DMS153 treated with DMSO at 0.1 percent for 48 hours (cell line): ENCODE measurements around the gene EPHA6.
"Not testable (repeated sequence)": the region's sequence is repeated elsewhere in the genome, so short reads cannot be mapped to it uniquely, and the experiment has no call there.

ENCODE experiments used
- DNase-seq: peaks from one replicate; lab custom pipeline; 2025; ENCODE audit not compliant: unreplicated experiment; lab: John Stamatoyannopoulos, UW

EPHA6 gene

DNA sequence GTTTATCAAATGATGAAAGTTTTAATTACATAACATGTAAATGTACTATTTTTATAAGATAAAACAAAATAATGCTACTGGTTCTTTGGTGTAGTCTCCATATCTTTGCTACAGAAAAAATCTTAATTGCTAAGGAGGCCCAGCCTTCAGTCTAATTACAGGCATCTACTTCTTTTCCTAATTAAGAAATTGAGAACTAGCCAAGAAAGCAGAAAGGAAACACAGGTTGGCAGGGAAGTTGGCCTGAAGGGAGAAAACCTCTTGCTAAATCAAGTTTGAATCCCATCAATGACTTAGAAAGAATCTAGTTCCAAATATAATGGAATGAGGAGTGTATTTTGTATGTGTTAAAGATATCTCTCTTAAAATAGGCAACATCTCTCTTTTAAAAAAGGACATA, 737.8 kb downstream of the EPHA6 start:
- no peak for DNase-seq

DNA sequence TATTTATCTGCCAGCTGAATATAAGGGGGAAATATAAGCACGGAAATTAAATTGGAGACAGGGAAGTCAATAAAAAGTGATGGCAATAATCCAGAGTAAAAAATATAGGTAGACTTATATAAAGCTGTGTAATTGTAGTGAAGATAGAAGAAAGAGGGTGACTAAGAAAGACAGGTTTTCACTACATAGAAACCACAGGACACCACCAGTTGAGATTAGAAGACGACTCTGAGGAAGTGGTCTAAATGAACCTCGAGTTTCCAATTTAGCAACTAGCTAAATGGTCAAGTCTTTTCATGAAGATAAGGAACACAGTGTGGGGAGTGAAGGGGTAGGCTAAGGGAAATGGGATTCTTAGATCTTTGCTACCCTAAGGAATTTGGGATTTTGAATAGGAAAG, 761.3 kb downstream of the EPHA6 start:
- DNase-seq: no peak

DNA sequence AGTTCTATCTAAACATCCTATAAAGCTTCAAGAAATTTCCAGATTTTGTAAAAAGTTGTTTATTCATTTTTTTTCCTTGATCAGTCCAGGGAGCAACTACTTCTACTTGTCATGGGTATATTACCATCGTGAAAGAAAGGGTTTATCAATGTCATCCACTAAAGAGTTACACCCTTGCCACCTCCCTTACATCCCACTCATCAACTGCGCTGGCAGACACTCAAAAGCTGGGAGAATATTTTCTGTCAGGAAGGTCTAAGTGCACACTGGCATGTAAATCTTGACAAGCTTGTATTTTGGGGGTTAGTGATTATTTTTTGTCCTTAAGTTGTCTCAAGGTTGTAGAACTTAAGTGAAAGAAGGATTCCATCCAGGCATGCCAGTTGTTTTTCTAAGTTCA, 761.8 kb downstream of the EPHA6 start:
- DNase-seq: no peak

DNA sequence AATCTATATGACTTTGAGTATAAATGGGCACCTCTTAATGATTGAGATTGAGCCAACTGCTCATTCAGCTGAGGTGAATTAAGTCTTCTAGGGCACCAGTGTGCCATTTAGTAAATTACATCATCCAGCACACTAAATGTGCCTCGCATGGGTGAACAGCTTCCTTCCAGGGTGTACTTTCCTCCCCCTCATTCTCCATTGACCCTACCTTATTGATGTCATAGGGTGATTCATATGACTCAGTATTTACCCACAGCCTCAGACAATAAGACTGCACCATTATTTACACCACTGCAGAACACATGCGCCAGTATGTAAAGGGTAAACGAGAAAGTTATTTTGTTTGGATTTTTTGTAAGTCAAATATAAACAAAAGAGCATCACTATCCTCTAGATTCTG, 765.0 kb downstream of the EPHA6 start:
- peak; percentile 68 for DNase-seq

DNA sequence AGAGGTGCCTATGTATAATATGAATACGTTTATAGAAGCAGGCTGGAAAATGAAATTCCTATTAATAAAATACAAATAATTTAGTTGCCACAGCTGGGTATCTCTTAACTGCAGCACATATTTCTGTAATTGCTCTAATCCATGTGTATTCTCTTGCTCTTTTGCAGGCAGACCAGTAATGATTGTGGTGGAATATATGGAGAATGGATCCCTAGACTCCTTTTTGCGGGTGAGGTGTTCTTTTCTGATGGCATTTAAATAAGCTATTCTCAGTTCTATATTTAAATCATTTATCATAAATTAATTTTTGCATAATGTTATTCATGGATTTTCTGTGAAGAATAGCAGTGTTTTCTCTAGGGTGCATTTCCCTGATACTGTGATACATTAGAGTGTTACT, 796.2 kb downstream of the EPHA6 start:
- DNase-seq: no peak

DNA sequence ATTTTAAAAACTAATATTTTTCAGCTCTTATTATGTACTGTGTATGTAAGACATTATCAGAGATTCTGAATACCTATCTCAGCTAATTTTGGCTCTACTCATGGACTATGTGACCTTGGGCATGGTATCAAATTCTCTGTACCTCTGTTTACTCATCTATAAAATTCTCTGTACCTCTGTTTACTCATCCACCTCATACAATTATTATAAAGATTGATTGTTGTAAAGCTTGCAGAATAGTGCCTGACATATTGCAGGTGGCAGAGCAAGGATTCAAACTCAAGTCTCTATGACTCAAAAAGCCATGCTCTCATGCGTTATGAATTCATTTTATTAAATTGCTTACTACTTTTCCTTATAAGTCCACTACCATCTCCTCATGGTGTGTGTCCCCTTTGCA, 798.2 kb downstream of the EPHA6 start:
- peak; percentile 77 for DNase-seq

DNA sequence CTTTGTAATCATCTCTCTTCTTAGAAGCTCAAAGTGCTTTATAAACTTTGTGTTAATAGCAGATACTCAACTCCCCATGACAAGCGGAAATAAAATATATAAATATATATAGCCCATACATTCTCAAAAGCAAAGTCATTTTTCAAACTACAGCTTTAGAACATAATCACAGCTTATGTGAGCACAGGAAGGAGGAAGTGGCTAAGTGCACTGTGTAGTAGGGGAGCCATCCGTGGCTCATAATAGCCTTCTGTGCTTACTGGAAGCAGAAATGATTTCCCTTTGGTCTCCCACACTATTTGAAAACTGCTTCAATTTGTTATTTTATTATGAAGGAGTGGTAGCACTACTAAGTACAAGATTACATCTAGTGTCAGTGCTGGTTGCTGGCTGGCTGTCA, 798.7 kb downstream of the EPHA6 start:
- DNase-seq: peak; percentile 66

DNA sequence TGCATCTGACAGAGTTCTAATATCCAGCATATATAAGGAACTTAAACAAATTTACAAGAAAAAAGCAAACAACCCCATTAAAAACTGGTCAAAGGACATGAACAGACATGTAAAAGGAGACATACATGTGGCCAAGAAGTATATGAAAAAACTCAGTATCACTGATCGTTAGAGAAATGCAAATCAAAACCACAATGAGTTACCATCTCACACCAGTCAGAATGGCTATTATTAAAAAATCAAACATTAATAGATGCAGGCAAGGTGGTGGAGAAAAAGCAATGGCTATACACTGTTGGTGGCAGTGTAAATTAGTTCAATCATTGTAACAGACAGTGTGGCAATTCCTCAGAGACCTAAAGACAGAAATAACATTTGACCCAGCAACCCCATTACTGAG, 806.1 kb downstream of the EPHA6 start:
- DNase-seq: not testable (repeated sequence)

DNA sequence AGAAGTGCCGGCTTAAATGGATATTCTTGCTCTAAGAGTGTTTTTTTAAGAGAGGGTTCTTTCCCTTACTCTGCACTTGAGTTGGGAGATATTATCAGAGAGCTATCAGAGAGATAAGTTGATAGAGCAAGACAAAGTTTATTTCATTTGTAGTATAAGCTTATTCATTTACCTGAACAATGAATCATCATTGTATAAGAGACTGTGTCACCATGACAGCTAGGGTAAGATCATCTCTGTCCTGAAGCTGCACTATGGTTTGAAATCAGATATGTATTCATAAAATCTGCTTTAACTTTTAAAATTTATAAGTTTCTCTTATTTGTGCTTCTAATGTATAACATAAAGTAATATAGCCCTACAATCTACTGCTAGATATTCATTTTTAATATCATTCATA, 822.1 kb downstream of the EPHA6 start:
- DNase-seq: no peak

DNA sequence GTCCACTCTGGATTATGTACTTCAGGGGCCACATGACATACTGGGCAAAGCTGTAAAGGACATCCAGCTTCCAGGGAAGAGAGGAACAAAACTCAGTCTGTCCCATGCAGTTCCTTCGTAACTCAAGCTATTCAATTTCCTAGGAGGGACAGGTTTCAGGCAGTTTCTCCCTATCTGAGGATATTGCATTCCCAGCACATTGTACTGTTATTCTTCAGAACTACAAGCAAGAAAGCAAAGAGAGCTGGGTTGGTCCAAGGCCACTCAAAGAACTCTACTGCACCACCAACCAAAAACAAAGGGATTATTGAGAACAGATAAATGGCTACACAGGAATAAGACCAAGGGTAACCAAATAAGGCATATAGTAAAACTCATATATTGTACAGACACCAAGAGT, 832.5 kb downstream of the EPHA6 start:
- DNase-seq: no peak

DNA sequence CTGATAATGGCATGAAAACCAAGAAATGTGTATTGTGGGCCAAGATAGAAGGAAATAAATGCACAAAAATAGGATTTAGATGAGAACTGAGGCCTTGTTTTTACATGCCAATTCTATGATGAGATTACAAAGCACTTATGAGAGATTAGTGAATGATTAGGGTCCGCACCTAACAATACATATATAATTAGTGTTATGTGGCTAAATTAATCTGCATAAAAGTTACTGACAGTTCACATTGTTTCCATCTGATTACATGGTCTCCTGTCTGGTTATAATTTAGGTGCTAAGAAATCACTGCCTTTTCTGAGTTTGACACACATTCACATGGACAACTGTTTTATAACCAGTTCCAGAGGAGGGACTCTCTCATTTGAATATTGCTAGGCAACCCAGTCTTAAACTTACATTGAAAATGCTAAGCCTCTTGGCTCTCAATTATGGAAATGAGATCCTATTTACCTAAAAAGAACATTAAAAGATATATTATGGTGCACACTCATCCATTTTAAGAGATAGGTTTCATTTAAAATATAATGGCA, 833.1 kb downstream of the EPHA6 start:
- DNase-seq: no peak

DNA sequence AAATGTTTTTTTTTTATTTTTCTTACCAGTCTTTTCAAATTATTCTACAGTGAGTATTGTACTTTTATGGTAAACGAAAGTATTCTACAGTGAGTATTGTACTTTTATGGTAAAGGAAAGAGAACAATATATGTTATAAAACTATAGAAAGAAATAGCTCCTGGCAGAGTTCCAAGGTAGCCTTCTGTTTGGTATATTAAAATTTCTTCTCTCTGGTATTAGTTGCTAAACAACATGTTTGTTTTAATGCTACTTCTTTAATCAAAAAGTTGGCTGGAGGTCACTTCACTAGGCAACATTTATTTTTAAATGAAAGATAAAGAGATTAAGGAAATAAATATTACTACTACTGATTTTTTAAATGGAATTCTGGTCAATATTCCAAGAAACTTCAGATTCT, 841.6 kb downstream of the EPHA6 start:
- no peak for DNase-seq

DNA sequence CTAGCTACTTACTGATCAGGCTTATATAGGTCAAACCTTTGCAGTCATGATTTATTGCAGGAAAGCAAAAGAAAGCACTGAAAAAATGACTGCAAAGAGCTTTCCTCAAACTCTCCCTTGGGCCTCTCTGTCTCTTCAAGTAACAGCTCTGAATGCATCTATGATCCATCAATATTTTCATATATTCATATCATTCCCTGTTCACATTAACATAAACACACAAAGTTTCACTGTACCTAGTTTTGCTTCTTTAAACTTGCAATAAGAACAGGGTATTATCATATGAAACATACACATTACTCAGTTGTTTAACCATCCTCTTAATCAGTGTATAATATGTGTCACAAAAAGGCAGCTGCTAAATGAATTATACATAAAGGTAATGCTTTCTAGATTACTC, 842.2 kb downstream of the EPHA6 start:
- no peak for DNase-seq

DNA sequence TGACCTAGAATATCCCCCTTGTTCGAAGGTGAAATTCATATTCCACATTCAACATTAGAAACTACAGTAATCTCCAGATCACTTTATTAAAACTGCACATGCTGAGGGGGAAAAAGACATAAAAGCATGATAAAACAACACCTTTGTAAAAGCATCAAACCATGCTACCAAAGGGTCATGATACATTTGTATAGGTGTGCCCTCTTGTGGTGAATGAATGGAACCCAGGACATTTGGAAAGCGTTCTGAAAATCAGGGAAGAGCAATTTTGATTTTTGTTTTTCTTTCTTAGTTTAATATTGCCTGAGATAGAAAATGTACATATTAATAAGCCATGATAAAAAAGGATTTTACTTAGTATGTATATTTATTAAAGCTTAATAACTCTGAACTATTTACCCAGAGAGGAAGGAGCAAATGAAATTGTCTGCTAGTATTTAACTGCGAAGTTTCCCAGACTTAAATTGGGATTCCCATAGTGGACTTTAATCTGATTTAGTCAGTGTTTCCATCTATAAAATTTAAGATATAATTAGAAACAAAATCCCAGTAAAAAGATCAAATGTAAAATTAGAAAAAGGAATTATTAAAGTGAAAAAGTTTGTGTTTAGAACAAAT, 844.4 kb downstream of the EPHA6 start:
- peak; percentile 39 for DNase-seq

DNA sequence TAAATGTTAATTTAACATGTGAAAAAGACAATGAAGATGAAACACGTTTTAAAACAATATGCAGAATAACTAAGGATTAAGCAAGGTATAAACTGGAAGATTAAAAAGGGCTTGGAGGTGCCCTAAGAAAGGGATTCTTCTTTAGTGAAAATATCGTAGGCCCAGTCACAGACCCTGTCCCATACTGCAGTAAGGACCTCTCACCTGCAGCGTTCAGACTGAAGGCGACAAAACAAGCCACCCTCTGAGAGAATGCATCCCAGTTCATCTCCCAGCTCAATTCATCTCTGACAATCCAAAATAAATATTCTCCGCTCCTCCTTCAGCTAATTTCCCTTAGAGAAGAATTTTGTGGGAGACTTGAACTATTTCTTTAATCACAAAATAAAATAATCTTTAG, 847.9 kb downstream of the EPHA6 start:
- DNase-seq: no peak

DNA sequence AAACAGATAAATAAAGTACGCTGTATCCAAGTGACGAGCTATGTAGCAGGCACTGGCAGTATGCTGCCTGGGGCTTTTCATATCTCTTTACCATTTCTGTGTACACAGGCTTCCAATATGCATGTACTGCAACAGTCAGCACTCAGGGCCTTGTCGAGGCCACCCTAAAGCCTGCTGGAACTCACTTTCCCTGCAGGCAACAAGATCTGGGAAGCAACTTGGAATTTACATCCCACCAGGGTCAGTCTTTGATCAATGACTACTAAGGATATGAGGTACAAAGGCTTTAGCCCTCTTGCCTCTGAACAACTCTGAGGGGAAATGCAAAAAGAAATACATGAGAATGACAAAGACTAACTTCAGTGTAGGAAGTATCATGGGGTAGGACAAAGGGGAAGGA, 848.4 kb downstream of the EPHA6 start:
- no peak for DNase-seq

DNA sequence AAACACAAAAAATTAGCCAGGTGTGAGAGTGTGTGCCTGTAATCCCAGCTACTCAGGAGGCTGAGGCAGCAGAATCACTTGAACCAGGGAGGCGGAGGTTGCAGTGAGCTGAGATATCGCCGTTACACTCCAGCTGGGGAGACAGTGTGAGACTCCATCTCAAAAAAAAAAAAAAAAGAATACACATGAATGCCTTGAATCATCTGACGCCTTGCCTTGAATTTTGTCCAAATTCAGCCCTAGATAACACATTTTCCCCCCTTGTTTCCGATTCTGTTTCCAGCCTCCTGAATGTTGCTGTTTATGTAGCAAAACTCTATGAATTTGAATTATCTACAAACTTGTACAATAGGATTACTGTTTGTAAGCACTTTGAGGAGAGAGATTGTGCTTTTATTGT, 851.5 kb downstream of the EPHA6 start:
- no peak for DNase-seq

DNA sequence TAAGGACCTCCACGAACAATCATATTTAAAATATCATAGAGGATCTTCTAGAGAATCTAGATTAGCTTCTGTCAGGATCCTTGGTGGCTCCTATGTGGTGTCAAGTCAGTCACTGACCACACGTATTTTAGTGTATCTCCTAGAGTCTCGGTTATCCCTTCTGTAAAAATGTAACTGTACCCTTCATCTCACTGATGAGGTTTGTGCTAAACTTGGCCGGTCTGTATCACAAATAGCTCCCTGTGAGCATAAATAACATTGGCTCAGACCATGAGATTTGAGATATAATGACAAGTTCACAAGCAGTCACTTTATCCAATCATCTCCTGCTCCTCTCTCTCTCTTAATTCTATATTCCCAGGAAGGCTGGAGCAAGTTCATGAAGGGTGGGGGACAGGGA, 856.6 kb downstream of the EPHA6 start:
- no peak for DNase-seq

DNA sequence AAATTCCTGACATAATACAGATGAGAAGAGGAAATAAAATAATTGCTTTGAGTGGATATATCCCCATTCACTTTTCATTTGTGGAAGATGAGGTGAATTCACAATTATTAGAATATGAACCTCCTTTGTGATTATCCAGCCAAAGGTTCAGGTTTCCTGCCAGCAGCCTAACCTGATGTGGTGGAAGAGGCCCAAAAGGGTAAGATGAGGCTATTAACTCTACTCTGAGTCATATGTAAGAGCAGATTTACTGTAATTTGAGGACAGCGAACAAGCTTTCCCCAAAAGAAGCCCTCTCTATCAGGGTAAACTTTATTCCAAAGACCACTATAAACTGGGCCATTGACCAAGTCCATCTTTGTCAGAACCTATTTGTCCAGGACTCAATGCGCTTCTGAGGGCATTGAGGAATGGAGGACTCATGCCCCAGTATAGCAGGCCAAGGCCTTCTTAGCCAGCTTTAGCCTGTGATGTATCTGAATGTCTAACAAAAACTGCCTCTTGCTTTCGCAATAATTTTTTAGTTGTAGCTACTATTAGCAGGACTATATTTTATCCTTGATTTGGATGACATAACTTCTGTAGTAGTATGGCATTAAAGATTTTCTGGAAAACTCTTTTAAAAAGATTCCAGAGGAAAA, 859.1 kb downstream of the EPHA6 start:
- DNase-seq: no peak

DNA sequence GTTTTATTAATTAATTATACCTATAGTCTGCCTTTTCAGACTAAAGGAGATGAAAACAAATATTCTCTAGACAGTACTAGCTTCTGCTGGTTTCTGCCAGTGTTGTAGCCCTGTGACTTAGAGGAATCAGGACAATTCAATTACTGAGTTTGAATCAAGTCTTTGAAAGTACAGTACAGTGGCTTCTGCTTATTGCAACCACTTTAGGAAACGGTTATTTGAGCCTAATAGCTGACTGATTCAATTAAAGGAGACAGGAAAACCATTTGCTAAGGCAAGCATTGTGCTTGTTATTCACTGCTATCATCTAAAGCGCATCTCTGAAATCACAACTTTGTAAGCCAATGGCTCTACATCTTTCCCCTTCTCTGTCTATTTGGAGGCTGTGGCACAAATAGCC, 860.1 kb downstream of the EPHA6 start:
- no peak for DNase-seq

DNA sequence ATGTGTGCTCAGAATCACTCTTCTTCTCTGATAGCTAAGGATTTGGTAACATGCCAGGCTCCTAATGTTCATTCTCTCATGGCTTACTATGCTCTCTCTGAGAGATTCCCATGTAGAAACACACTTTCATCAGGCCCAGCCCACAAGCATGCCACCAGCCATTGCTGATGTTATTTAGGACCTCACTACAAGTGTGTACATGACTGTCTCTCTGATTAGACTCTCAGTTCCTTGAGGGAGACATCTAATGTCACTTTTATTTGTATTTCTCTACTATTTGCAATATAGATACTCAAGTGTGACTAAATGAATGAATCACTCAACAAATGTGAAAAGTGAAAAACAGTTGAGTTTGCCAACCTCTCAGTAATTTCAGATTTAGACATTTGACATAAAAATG, 865.8 kb downstream of the EPHA6 start:
- no peak for DNase-seq

DNA sequence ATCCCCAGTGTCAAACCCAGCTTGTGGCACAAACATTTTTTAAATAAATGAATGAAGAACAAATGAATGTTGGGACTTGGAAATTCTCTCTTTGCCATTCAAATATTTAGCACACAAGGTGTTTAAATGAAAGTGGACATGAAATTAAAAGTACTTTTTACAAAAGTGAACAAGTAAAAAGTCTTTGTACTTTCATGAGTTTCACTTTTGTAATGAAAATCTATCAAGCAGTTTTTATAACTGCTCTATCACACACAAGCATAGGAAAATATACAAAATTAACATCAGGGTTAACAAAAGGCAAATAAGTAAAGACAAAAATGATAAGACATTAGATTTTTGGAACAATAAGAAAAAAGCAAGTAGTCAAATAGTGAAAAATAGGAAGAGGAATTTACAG, 866.3 kb downstream of the EPHA6 start:
- no peak for DNase-seq

DNA sequence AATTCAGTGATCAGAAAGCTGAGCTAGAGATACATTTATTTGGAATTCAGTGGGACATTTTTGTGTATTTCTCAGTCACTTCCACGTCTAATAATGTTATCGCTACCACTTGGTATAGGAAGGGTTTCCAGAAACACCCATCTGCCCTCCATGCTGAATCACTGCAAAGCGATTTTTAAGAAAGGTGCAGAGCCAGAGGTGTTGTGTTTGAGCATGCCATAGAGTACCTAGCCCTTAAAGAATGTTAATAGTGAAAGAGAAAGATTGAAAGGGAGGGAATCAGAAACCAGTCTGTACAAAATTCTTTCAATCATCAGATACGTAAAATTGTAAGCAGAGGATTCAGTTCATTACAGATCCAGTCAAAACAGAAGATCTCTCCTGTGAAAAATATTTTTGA, 870.1 kb downstream of the EPHA6 start:
- DNase-seq: no peak
